Measurements from ENCODE around the gene GNA15.

Gene GNA15

GRCh38 chr19:3206216-3206953, 70.6 kb downstream of the GNA15 start:
- Histone ChIP-seq H3K27ac (ENCODE audit: low read depth, low read length) (no peak overlapping the region), H3K27me3 (ENCODE audit: low read length) (no peaks in the 10 kb centered on the region), H3K36me3 (ENCODE audit: low read length) (no peaks in the 10 kb centered on the region)

GRCh38 chr19:3207461-3208242, 71.8 kb downstream of the GNA15 start:
- Histone ChIP-seq H2AFZ (ENCODE audit: low read depth, low read length, severe bottlenecking) (no peak overlapping the region), H3K36me3 (ENCODE audit: low read length) (no peaks in the 10 kb centered on the region), H4K20me1 (ENCODE audit: low read depth, low read length) (no peaks in the 10 kb centered on the region), H3K79me2 (ENCODE audit: insufficient read depth, low read length) (no peaks in the 10 kb centered on the region), H3K4me3 (ENCODE audit: insufficient read depth, low read length, poor library complexity, severe bottlenecking) (no peak overlapping the region), H3K27ac (ENCODE audit: low read depth, low read length) (no peak overlapping the region), H3K9me3 (ENCODE audit: insufficient read depth, low read length) (no peaks in the 10 kb centered on the region), H3K27me3 (ENCODE audit: low read length) (no peaks in the 10 kb centered on the region), H3K4me2 (ENCODE audit: low read depth, low read length, poor library complexity, severe bottlenecking) (no peak overlapping the region), H3F3A (ENCODE audit: insufficient read depth) (no peaks in the 10 kb centered on the region), H3K9ac (ENCODE audit: low read length) (no peak overlapping the region), H3K9me2 (replicated peaks; ENCODE audit: insufficient read depth, low read length) (no peaks in the 10 kb centered on the region)
- TF ChIP-seq CTCF (IDR thresholded peaks at IDR 0.05; ENCODE audit: insufficient read depth, low read length, poor library complexity, severe bottlenecking) = no peak
- TF ChIP-seq EZH2phosphoT487 (conservative IDR thresholded peaks at IDR 0.05; ENCODE audit: low read length) = no peak

More at GRCh38 chr19:3206216-3206953, 70.6 kb downstream of the GNA15 start:
- Histone ChIP-seq H3F3A (ENCODE audit: insufficient read depth) (no peaks in the 10 kb centered on the region), H2AFZ (ENCODE audit: low read depth, low read length, severe bottlenecking) (no peak overlapping the region), H3K9me2 (replicated peaks; ENCODE audit: insufficient read depth, low read length) (no peaks in the 10 kb centered on the region), H3K9ac (ENCODE audit: low read length) (no peak overlapping the region), H3K4me3 (ENCODE audit: insufficient read depth, low read length, poor library complexity, severe bottlenecking) (no peak overlapping the region), H3K79me2 (ENCODE audit: insufficient read depth, low read length) (no peaks in the 10 kb centered on the region), H4K20me1 (ENCODE audit: low read depth, low read length) (no peaks in the 10 kb centered on the region), H3K9me3 (ENCODE audit: insufficient read depth, low read length) (no peaks in the 10 kb centered on the region), H3K4me2 (ENCODE audit: low read depth, low read length, poor library complexity, severe bottlenecking) (no peak overlapping the region)
- no peak for TF ChIP-seq CTCF (IDR thresholded peaks at IDR 0.05; ENCODE audit: insufficient read depth, low read length, poor library complexity, severe bottlenecking)
- TF ChIP-seq EZH2phosphoT487 (conservative IDR thresholded peaks at IDR 0.05; ENCODE audit: low read length) = no peak

- no peaks in the 10 kb centered on the region for H4K20me1 ChIP-seq (ENCODE audit: low read depth, low read length)
- no peak overlapping the region for H3K4me2 ChIP-seq (ENCODE audit: low read depth, low read length, poor library complexity, severe bottlenecking)
- no peaks in the 10 kb centered on the region for H3K9me2 ChIP-seq (replicated peaks; ENCODE audit: insufficient read depth, low read length)
- H3K36me3 ChIP-seq (ENCODE audit: low read length) = no peaks in the 10 kb centered on the region
- no peak overlapping the region for H2AFZ ChIP-seq (ENCODE audit: low read depth, low read length, severe bottlenecking)
- H3K9ac ChIP-seq (ENCODE audit: low read length) = no peak overlapping the region
- H3K79me2 ChIP-seq (ENCODE audit: insufficient read depth, low read length) = no peaks in the 10 kb centered on the region
- H3K27ac ChIP-seq (ENCODE audit: low read depth, low read length) = no peak overlapping the region
- no peaks in the 10 kb centered on the region for H3K27me3 ChIP-seq (ENCODE audit: low read length)
- TF ChIP-seq CTCF (IDR thresholded peaks at IDR 0.05; ENCODE audit: insufficient read depth, low read length, poor library complexity, severe bottlenecking) (no peak), EZH2phosphoT487 (conservative IDR thresholded peaks at IDR 0.05; ENCODE audit: low read length) (no peak)
- H3K4me3 ChIP-seq (ENCODE audit: insufficient read depth, low read length, poor library complexity, severe bottlenecking) = no peak overlapping the region
- H3K9me3 ChIP-seq (ENCODE audit: insufficient read depth, low read length) = no peaks in the 10 kb centered on the region
- H3F3A ChIP-seq (ENCODE audit: insufficient read depth) = no peaks in the 10 kb centered on the region
These were observed 72.7 kb downstream of the GNA15 start for GRCh38 chr19:3208317-3209207.
